HepG2 (cell line): Measurements from ENCODE around the gene INPP1. TPM values are rescaled to one million over a fixed set of nuclear protein-coding genes. Genes with fewer than 3 reads are reported as not detected.

ENCODE experiments used
- ARNTL ChIP-seq: sonication (generic); formaldehyde crosslinking; IDR thresholded peaks from 2 replicates; pipeline ENCODE4 v1.4.0; 2020; ENCODE audit warnings: mild to moderate bottlenecking, missing genetic modification reagents
- HOXD1 ChIP-seq: sonication (generic); formaldehyde crosslinking; IDR thresholded peaks from 2 replicates; pipeline ENCODE4 v1.5.0; 2020; ENCODE audit warnings: missing genetic modification reagents
- KDM1A ChIP-seq: IDR thresholded peaks from 2 replicates; pipeline ENCODE4 v1.6.1; 2016; ENCODE audit warnings: missing compliant biosample characterization
- MAFF ChIP-seq: IDR thresholded peaks from 2 replicates; pipeline ENCODE4 v1.6.1; 2011; ENCODE audit warnings: low read depth, low read length, improper control_type of control experiment
- NFIB ChIP-seq: sonication (generic); formaldehyde crosslinking; IDR thresholded peaks from 2 replicates; pipeline ENCODE4 v1.9.0; 2021; ENCODE audit warnings: missing genetic modification reagents, mild to moderate bottlenecking, borderline replicate concordance
- ZNF12 ChIP-seq: sonication (generic); formaldehyde crosslinking; IDR thresholded peaks from 2 replicates; pipeline ENCODE4 v1.5.0; 2020; ENCODE audit warnings: missing genetic modification reagents
- ZNF317 ChIP-seq: sonication (generic); formaldehyde crosslinking; IDR thresholded peaks from 2 replicates; pipeline ENCODE4 v1.5.0; 2020; ENCODE audit warnings: mild to moderate bottlenecking, missing genetic modification reagents
- ZNF44 ChIP-seq: sonication (generic); formaldehyde crosslinking; IDR thresholded peaks from 2 replicates; pipeline ENCODE4 v1.5.1; 2020; ENCODE audit warnings: mild to moderate bottlenecking, missing genetic modification reagents
- polyA plus RNA-seq, 8 experiments: library from polyadenylated mRNA; depleted of rRNA in 3 of 8; stranded (reverse) in 7 of 8; unstranded in 1 of 8; fragments of >200 nt; fragmentation: Illumina TruSeq in 4 of 8; extraction: Trizol in 4 of 8; gene quantifications; 2 replicates each; pipeline versions ENCODE4 v1.2.1 to v1.2.3, GENCODE V29; 2011 to 2016; ENCODE audit warnings: low read depth in 4 of 8, missing spikeins in 1 of 8, mixed read lengths in 1 of 8; ENCODE audit not compliant: insufficient read depth in 1 of 8
- total RNA-seq, 5 experiments: library from RNA; depleted of rRNA; stranded (reverse); fragments of >200 nt; fragmentation: Illumina TruSeq; extraction: Trizol; gene quantifications; 2 replicates each; pipeline ENCODE4 v1.2.3, GENCODE V29; 2016; ENCODE audit warnings: low read depth in 1 of 5
- TF ChIP-seq, protein P1 (sequence below): sonication (generic); formaldehyde crosslinking; IDR thresholded peaks from 2 replicates; pipeline ENCODE4 v1.4.0; 2020; ENCODE audit warnings: mild to moderate bottlenecking, missing genetic modification reagents
- TF ChIP-seq, protein P2 (sequence below): sonication (generic); formaldehyde crosslinking; IDR thresholded peaks from 2 replicates; pipeline ENCODE4 v1.9.0; 2021; ENCODE audit warnings: mild to moderate bottlenecking, missing genetic modification reagents
- TF ChIP-seq, protein P3 (sequence below): sonication (generic); formaldehyde crosslinking; conservative IDR thresholded peaks from 2 replicates; pipeline ENCODE4 v1.4.0; 2020; ENCODE audit warnings: missing genetic modification reagents

Gene INPP1
- total and polyA plus RNA-seq, 2 of the 13 experiments (the other 11 are each of a cell fraction or from before 2014, with no cell fraction given): 10.0 to 13.3 TPM

DNA sequence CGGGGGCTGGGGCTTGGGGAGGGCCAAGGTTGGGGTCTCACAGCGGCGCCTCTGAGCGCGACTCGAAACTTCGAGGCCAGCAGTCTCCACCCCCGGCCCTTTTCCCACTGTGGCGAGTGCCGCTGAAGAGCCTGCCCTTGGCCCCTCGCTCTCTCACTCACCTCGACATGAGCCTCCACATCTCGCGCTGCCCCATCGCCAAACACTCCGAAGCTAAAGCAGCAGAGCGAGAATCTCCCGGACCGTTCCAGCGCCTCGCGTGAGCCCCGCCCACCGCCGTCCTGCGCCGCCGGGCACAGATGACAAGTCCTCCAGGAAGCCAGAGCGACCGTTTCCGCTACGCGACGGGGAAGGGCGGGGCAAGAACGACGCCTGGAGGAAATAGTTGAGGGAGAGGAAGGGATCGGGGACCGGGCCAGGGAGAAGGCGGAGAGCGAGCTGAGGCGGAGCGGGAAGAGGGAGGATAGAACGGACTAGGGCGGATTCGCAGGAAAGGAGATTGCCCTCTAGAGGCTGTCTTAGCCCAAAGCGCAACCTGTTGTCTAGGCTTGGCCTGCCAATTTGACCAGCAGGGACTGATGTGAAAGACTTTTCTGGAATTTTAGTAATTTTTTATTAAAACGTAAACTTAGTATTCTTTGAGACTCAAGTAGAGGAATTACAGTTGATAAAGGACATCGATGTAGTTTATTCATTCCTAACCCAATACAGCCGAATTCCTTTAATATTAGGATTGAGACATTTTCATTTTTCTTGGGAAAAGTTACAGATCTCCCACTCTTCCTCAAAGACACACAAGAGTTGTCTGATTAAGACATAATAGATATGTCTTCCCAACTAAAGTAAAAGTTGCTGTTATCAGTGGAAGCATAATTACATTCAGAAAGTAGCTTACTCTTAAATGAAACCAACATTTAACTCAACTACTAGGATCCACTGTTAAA, 23.6 kb upstream of the INPP1 start, which contains the start of gene HIBCH (continued):
- TF ChIP-seq, protein P1, sequence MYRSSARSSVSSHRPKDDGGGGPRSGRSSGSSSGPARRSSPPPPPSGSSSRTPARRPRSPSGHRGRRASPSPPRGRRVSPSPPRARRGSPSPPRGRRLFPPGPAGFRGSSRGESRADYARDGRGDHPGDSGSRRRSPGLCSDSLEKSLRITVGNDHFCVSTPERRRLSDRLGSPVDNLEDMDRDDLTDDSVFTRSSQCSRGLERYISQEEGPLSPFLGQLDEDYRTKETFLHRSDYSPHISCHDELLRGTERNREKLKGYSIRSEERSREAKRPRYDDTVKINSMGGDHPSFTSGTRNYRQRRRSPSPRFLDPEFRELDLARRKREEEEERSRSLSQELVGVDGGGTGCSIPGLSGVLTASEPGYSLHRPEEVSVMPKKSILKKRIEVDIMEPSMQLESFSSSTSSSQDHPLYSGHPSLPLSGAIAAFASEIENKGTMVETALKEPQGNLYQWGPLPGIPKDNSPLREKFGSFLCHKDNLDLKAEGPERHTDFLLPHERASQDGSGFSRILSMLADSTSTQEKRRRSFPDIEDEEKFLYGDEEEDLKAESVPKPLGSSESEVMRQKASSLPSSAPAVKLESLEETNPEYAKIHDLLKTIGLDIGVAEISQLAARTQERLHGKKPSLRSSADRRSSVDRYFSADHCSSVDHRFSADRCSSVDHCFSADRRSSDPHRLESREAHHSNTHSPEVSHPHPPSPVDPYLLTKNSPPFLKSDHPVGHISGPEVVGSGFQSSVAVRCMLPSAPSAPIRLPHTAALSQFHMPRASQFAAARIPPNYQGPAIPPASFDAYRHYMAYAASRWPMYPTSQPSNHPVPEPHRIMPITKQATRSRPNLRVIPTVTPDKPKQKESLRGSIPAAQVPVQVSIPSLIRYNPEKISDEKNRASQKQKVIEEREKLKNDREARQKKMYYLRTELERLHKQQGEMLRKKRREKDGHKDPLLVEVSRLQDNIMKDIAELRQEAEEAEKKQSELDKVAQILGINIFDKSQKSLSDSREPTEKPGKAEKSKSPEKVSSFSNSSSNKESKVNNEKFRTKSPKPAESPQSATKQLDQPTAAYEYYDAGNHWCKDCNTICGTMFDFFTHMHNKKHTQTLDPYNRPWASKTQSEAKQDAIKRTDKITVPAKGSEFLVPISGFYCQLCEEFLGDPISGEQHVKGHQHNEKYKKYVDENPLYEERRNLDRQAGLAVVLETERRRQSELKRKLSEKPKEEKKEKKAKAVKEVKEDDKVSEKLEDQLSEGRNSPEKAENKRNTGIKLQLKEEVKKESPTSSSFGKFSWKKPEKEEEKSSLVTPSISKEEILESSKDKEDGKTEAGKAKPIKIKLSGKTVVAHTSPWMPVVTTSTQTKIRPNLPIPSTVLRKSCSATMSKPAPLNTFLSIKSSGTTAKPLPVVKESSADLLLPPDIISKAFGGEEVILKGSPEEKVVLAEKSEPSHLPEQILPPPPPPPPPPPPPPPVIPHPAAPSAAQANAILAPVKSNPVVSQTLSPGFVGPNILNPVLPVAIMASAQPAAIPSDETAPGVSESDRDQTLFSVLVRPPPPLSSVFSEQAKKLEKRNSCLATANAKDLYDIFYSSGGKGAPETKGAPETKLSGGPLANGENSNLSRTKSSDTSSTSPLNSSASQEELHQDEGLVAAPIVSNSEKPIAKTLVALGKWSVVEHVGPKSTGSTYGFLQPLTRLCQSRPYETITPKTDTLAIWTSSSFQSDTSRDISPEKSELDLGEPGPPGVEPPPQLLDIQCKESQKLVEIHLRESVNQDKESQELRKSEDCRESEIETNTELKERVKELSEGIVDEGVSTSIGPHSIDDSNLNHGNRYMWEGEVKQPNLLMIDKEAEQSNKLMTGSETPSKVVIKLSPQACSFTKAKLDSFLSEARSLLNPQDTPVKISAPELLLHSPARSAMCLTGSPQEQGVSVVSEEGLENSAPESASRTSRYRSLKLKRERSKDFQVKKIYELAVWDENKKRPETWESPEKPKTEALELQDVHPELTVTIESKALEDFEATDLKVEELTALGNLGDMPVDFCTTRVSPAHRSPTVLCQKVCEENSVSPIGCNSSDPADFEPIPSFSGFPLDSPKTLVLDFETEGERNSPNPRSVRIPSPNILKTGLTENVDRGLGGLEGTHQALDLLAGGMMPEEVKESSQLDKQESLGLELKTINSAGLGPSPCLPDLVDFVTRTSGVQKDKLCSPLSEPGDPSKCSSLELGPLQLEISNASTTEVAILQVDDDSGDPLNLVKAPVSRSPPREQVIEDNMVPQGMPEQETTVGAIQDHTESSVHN: 0 out of 2 replicates have a peak, but pooled peaks have one; percentile 48
- TF ChIP-seq HOXD1 (CRISPR knock-in tag): peak; percentile 55; the same call in 1 of the 2 replicates
- no peak; the same call in 1 of the 2 replicates for TF ChIP-seq ZNF44
- peak; percentile 87 for TF ChIP-seq ZNF317 (CRISPR knock-in tag)
- TF ChIP-seq MAFF: no peak
- no peak for TF ChIP-seq ZNF12 (CRISPR knock-in tag)
- TF ChIP-seq NFIB (CRISPR knock-in tag): no peak
- TF ChIP-seq ARNTL (CRISPR knock-in tag): no peak; the same call in 1 of the 2 replicates
- TF ChIP-seq, protein P2, sequence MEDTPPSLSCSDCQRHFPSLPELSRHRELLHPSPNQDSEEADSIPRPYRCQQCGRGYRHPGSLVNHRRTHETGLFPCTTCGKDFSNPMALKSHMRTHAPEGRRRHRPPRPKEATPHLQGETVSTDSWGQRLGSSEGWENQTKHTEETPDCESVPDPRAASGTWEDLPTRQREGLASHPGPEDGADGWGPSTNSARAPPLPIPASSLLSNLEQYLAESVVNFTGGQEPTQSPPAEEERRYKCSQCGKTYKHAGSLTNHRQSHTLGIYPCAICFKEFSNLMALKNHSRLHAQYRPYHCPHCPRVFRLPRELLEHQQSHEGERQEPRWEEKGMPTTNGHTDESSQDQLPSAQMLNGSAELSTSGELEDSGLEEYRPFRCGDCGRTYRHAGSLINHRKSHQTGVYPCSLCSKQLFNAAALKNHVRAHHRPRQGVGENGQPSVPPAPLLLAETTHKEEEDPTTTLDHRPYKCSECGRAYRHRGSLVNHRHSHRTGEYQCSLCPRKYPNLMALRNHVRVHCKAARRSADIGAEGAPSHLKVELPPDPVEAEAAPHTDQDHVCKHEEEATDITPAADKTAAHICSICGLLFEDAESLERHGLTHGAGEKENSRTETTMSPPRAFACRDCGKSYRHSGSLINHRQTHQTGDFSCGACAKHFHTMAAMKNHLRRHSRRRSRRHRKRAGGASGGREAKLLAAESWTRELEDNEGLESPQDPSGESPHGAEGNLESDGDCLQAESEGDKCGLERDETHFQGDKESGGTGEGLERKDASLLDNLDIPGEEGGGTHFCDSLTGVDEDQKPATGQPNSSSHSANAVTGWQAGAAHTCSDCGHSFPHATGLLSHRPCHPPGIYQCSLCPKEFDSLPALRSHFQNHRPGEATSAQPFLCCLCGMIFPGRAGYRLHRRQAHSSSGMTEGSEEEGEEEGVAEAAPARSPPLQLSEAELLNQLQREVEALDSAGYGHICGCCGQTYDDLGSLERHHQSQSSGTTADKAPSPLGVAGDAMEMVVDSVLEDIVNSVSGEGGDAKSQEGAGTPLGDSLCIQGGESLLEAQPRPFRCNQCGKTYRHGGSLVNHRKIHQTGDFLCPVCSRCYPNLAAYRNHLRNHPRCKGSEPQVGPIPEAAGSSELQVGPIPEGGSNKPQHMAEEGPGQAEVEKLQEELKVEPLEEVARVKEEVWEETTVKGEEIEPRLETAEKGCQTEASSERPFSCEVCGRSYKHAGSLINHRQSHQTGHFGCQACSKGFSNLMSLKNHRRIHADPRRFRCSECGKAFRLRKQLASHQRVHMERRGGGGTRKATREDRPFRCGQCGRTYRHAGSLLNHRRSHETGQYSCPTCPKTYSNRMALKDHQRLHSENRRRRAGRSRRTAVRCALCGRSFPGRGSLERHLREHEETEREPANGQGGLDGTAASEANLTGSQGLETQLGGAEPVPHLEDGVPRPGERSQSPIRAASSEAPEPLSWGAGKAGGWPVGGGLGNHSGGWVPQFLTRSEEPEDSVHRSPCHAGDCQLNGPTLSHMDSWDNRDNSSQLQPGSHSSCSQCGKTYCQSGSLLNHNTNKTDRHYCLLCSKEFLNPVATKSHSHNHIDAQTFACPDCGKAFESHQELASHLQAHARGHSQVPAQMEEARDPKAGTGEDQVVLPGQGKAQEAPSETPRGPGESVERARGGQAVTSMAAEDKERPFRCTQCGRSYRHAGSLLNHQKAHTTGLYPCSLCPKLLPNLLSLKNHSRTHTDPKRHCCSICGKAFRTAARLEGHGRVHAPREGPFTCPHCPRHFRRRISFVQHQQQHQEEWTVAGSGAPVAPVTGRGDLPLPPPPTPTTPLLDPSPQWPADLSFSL: 0 out of 2 replicates have a peak, but pooled peaks have one; percentile 69
- TF ChIP-seq, protein P3, sequence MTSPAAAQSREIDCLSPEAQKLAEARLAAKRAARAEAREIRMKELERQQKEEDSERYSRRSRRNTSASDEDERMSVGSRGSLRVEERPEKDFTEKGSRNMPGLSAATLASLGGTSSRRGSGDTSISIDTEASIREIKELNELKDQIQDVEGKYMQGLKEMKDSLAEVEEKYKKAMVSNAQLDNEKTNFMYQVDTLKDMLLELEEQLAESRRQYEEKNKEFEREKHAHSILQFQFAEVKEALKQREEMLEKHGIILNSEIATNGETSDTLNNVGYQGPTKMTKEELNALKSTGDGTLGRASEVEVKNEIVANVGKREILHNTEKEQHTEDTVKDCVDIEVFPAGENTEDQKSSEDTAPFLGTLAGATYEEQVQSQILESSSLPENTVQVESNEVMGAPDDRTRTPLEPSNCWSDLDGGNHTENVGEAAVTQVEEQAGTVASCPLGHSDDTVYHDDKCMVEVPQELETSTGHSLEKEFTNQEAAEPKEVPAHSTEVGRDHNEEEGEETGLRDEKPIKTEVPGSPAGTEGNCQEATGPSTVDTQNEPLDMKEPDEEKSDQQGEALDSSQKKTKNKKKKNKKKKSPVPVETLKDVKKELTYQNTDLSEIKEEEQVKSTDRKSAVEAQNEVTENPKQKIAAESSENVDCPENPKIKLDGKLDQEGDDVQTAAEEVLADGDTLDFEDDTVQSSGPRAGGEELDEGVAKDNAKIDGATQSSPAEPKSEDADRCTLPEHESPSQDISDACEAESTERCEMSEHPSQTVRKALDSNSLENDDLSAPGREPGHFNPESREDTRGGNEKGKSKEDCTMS (CRISPR knock-in tag): no peak
- no peak for TF ChIP-seq KDM1A (CRISPR knock-in tag)
